Measurements from ENCODE around the gene C15orf39.

Gene C15orf39

DNA sequence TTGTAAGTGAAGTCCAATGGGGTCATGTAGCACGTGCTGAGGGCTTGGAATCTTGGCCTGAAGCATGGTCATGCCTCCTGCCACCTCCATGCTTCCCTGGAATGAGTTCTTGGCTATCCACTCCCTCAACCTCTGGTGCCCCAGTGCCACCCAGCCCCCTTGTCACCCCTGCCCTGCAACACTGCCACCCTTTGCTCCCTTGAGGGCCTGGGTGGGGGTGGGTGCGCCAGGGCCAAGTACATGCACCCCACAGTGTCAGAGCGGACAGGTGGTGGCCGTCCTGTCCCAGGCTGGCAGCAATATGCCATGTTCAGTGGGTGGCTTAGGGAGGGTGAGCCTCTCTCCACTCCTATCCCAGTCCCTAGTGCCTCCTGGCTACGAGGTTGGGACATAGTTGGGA is 27.6 kb upstream of the C15orf39 start:
- no peak for DNase-seq

DNA sequence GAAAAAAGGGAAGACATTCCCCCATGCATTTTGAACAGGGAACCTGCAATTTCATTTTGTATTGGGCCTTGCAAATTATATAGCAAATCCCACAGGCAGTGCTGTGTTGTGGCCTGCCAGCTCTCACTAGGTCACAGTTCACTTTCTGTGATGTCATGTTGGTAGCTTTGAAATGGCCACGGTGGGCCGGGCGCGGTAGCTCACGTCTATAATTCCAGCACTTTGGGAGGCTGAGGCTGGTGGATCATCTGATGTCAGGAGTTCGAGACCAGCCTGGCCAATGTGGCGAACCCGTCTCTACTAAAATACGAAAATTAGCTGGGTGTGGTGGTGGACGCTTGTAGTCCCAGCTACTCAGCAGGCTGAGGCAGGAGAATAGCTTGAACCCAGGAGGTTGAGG is 27.0 kb upstream of the C15orf39 start:
- no peak for DNase-seq

DNA sequence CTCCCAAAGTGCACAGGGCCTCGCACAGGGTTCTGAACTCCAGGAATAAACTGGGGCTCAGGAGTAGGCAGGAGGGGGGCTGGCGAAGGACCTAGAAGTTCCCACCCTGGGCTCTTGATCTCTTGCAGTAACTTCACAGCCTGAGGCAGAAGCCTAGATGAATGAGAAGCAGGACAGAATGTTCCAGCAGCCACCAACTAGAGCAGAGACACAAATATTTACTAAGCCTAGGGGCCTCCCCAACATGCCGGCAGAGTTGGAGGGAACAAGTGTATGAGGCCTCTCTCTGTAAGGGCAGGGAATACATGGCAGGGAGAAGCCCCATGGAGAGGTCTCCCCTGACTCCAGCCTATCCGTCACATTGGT is 25.3 kb upstream of the C15orf39 start:
- DNase-seq, result no peak

DNA sequence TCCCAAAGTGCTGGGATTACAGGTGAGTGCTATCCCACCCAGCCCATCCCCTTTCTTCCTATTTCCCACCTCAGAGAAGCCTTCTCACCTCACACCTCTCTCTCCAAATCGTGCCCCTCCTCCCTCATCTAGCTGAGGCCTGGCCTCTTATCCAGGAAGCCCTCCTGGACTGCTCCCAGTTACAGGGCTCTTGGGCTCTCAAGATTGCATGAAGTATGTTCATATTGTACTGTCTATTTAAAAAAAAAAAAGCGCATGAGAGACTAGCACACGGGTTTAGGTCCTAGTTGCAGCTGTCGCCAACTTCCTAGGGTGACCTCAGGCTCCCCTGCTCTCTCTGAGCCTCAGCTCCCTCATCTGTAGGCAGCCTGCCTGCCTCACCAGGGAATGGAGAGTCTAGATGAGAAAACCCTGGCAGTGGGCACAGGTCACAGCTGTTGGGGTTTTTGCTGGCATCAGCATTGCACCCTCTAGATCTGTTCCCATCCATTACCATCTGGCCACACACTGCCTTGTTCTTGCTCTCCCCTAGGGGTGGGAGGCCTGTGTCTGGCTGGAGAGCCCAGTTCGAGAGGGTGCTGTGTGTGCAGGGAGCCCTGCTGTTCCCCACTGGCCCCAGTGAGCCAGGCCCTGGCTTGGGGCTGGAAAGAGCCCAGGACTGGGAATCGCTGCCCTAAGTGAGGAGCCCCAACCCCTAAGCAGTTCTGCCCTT is 24.2 kb upstream of the C15orf39 start:
- DNase-seq, result peak; percentile 15 to 73

DNA sequence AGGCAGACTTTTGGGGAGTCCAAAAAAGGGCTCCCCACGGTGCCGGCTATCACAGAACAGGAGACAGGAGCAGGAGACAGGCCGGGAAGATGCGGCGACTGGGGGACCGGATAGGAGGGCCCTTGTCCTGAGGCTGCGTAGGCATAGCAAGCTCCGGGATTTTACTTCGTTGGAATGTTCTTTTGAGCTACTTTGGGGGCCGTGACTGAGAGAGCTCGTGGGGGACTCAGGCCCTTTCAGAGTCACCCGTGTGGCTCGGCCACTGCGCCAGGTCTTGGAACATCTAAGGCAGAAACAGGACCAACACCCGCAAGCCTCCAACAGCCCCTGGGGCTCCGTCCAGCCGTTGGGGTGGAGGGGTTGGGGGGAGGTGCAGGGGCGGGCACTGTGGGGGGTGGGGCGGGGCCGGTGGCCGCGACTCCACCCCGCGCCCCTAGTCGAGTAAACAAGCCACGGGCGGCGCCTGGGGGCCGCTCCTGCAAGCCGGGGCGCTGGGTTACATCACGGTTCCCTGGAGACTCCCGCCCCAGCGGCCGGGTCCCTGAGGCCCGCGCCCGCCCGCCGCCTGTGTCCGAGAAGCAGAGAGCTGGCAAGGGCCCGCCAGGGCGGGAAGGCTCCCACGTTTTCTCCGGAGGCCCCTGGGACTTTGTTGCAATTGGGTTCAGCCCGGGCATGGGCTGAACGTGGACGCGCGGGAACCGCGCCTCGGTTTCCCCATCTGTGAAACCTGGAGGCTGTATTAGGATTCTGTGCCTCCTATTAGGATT is 23.3 kb upstream of the C15orf39 start:
- no peak for DNase-seq

DNA sequence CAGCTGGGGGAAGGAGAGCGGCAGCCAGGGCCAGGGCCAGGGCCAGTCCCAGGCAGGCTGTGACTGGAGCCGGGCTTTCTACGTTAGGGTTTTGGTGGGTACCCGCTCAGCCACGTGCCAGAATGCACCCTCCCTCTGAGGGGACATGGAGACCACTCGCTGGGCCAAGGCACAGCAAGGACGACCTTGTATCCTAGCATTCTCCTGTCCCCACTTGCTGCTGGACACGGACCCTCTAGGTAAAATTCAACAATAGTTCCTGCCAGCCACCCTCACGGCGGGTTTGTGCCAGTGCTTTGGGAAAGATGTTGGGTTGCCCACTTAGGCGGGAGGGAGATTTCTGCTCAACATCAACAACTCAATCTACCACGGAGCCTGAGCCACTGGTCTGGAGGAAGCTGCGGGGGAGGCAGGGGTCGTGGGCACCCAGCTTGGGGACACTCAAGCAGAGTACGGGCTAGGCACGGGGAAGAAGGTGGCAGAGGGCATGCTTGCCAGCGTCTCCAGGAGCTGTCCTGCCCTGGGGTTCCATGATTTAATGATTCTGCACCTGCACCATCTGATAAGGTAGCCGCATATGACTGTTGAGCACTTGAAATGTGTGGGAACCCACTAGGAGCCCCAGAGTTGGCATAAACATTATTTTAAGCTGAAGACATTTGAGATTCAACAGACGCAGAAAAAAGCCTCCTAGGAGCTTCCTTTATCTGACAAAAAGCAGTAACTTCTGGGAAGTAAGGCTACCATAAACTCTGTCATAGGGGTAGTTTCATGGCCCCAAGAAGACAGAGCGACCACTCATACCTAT is 22.5 kb upstream of the C15orf39 start:
- no peak for DNase-seq

DNA sequence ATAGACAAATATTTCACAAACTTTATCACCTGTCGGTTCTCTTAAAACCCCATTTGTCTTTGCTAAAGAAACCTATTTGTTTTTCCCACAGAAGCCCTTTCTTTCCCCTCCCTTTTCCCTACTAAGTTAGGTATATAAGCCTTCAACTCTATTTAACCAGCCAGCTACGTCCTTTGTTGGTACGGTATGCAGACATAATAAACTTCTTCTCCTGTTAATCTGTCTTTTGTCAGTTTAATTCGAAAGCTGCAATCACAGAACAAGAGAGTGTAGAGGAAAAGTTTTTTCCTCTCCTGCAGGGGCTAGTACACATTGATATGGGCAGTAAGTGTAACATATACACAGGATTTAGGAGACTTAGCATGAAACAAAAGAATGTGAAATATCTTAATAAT is 21.9 kb upstream of the C15orf39 start:
- no peak for DNase-seq

DNA sequence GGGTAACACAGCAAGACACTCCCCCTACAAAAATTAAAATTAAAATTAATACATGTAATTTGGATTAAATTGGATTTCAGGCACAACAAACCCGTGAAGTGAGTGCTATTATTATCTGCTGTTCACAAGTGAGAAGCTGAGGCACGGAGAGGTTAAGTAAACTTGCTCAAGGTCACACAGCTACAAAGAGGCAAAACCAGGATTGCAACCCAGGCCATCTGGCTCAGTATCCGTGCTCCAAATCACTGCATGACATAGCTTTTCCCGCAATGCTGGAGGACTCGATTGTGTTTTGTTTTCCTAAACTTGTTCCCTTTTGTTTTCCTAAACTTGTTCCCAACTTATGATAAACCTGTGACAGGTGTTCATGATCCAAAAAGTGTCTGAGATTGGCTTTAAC is 19.9 kb upstream of the C15orf39 start:
- DNase-seq, result no peak

DNA sequence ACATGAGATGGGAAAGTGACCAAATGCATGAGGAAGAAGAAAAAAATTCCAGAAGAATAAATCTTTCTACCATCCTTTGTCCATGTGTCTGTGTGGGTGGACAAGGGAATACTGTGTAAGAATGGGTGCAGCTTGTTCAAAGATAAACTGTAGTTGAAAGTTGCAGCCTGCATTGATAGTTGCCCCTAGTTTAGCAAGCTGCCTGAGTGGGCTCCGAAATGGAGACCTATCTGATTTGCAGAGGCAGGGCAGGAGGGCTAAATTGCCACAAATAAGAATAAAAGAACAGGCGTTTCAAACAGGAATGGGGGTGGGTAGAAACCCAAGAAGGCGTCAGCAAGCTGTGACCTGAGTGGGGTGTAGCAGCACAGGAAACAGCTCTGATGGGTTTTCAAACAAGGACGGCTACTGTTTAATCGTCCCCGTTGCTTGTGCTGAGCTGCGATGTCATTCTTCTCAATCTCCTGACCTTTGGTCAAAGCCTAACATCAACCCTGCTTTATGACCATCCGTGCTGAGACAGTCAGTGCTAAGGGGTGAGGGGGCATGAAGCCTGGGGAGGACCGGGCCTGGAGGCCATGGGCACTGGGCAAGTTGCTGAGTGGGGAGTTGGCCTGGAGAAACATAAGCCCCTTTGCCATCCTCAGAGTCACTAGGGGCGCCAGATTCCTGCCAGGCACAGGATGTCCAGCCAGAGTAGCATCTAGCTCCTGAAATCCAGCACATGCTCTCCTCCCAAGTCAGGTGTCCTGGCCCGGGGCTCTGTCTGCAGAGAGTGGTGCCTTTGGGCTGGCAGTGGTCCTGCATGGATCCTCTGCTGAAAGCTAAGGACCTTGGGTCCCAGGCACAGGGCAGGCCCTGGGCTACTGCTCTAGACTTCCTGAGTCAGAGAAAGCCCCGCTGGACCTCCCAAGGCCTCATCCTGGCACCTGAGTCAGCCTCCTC is 19.2 kb upstream of the C15orf39 start:
- DNase-seq, result no peak

DNA sequence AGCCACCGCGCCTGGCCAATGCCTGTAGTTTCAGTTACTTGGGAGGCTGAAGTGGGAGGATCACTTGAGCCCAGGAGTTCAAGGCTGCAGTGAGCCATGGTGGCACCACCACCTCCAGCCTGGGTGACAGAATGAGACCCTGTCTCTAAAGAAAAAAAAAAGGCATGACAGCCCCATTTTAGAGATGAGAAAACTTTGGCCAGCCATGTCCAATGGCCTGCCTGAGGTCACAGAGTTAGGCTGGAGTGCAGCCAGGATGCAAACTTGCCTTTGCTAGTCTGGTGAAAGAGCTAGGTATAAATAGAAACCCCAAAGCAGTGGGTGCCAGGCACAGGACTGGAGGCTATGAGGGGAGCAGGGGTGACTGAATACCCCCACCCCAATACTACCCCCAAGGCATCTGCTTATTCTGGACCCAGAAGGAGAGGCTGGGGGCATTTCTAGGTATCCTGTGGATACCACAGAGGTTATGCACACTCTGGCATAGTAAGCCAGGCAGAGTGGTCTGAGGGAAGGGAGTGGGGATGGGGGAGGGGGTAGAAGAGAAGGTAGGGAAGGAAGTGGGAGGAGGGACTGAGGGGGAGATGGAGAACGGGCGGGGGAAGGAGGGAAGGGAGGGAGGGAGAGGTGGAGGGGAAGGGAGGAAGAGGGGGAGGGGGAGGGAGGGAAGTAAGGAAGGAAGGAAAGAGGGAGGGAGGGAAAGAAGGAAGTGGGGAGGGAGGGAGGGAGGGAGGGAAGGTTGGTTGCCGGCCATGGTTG is 16.2 kb upstream of the C15orf39 start:
- no peak for DNase-seq

DNA sequence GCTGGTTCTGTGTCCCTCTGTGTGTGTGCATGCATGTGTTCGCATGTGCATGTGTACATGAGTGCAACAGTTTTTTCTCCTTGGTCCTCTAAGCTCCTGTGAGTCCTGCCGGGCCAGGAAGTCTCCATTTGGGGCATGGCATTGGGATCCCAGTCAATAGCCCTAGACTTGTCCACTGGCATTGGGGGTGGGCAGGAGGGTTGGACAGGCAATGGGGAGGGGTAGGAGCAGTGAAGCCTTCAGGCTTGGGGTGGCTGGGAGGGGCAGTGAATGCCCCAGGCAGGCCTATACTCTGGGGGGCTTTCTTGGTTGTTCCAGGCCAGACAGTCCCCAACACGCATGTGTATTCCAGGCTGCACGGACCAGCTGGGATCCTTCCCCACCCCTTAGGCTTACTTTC is 15.6 kb upstream of the C15orf39 start:
- DNase-seq, result no peak

DNA sequence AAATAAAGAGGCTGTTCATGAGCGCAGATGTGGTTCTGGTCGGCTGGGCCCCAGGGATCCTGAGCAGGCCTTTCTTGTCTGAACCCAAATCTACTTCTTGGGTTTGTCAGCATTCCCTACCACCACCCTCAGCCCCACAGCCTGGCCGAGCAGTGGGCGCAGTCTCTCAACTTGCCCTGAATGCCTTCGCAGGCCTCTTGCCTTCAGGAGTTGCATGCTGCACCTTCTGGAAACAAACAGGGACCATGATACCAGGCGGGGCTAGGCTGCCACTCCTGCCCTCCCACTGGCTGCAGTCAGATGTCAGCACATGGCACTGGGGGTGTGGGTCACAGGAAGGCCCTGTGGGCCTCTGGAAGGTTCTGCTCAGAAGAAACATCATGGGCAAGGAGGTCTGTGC is 13.2 kb upstream of the C15orf39 start:
- no peak for DNase-seq

DNA sequence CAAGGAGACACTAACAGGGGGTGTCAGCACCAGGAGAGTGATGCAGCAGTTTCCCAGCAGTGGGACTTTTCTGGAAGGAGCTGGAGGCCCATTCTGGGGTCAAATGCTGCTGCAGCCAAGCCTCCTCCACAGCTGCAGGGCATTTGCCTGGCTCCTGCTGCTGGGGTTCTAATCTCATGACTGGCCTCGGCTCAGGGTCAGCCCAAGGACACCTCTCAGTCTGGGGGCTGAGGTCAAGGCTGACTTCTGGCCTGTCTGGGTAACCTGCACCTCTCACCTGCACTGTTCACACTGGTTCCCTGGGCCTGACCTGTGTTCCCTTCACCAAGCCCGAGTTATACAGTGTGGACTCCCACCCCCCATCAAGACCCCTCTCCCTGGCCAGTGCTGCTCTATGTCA is 10.4 kb upstream of the C15orf39 start:
- no peak for DNase-seq

DNA sequence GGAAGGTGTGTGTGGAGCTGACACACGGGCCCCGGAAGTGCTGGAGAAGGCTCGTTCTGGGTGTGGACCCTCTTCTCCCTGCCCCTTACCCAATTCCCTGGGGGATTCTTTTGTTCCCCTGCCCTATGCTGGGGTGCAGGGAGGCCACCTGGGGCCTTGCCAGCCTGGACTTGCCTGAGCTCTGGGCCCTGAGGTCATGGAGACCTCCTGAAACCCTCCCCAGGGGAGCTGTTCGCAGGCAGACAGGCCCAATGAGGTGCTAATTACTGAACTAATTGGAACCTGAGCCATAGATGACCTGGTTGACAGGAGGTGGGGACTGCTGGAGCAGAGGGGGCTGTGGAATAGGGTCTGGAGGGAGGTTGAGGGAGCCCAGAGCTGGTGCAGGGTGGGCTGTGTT is 9.4 kb upstream of the C15orf39 start:
- DNase-seq, result no peak

DNA sequence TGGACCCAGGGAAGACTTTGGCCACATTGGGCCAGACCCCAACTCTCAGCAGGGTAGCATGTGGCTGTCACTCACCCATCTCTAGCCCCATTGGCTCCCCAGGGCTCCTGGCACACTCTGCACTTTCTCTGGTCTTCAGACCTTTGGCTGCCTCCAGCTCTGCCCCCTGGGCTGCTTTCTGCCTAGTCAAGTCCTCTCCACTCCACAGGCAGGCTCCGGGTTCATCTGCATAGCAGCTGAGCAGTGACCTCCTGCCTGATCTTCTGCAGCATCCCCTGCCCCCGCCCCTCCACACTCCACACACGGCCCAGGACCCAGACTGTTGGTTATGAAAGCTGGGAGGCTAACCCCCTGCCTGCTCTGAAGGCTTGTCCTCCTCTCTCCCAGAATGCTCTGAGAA is 8.4 kb upstream of the C15orf39 start:
- no peak for DNase-seq

DNA sequence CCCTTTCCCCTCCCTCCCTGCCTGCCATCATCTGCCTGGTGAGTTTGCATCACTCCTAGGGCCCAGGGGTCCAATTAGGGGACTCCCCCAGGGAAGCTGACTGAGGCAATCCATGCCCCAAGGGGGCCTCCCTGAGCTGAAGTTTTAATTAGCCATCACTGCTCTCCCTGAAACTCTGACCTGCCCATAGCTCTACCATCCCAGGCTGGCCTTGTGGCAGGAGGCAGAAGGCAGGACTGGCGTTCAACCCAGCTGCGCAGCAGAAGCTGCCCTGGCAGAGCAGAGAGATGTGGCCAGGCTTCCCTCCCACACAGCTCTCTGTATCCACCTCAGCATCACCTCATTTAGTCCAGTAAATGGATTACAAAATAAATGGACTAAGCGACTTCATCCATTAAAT is 7.7 kb upstream of the C15orf39 start:
- DNase-seq, result no peak

DNA sequence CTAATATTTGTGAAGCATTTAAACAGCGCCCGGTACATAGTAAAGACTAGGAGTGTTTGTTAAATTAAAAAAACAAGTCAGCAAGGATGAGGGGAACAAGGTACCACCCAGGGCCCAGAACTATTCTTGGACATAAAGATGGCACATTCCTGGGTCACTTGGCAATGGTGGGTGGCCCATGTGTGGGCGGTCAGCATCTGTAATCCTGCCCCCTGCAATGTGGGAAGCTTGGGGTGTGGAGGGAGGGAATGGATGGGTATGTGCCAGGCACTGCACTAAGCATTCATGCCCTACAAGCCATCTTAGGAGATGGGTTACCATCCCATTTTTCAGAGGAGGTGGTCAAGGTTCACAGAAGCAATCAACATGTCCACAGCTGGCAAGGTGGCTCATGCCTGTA is 7.3 kb upstream of the C15orf39 start:
- DNase-seq, result no peak

DNA sequence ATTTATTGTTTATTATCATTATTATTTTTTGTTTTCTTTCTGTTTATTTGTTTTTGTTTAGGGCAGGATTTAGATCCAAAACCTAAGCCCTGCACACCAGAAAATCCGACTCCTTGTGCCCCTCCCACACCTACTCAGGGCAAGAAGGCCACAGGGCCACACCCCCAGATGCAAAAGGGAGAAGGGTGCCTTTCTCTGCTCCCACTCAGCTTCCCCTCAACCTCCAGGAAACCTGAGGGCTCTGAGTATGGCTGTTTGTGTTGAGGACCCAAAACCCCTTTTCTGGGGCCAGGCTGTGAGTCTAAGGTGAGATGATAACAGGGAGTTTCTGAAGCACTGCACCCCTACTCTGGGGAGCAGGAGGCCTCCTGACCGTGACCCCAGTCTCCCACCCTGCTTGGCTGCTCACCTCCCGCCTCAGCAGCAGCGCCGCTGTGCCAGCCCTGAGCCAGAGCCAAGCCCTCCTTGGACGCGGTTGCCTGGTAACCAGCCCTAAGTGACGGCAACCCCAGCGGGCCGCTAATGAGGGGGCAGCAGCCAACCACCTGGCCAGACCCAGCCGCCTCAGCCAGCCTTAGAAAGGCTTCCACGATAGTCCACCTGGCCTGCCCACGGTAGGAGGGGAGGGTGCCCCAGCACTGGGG is 6.4 kb upstream of the C15orf39 start:
- DNase-seq, result peak; percentile 35 to 74

DNA sequence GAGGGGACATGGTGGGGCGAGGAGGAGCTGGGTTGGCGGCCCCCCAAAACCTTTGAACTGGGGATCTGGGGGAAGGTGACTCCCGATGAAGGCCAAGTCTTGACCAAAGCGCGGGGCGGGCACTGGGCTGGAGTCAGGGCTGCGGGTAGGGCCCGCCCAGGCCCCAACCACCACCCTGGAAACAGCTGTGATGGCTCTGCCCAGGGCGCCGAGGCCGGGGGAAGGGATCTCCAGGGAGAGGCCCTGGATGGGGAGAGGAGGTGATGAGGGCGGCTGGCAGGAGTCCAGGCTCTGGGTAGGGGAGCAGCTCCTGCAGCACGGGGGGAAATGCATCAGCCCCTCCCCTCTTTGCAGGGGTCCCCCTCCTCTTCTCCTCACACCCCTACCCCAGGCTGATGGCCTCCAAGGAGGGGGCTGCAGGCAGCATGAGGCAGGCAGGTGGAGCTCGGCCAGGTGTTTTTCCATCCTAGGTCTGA is 5.9 kb upstream of the C15orf39 start:
- DNase-seq, result no peak

DNA sequence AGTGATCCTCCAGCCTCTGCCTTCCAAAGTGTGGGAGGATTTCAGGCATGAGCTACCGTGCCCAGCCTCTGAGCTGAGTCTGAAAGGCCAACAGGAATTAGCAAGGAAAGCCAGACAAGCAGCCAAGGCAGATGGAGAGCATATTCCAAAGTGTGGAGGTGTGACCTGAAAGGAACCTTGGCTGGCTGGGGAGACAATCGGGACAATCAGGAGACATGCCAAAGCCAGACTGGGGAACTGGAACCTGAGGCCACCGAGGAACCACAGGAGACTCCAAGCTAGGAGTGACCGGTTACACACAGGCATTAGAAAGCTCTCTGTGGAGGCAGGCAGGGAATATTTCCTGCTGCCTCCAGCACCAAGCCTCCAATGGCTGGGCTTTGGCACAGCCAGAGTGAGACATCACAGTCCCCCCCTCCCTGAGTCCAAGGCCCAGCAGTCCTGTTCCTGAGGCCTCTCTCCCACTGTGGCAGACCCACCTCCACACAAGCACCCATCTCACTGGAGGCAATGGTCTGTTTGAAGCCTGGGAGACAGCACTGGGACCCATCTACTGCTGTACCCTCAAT is 4.5 kb upstream of the C15orf39 start:
- DNase-seq, result no peak
